Stimulated activated CD4-positive, alpha-beta T cell treated with anti-CD3 and anti-CD28 coated beads, Interleukin-15, amount 100 ng/mL, for 48 hours (primary cell): Measurements from ENCODE around the gene SLC10A6.

Source experiments
- DNase-seq, 2 donors: peaks; one replicate each; pipeline ENCODE4 v3.0.0-alpha.2; 2020; ENCODE audit warnings: low read depth in 2 of 2

SLC10A6 gene

DNA sequence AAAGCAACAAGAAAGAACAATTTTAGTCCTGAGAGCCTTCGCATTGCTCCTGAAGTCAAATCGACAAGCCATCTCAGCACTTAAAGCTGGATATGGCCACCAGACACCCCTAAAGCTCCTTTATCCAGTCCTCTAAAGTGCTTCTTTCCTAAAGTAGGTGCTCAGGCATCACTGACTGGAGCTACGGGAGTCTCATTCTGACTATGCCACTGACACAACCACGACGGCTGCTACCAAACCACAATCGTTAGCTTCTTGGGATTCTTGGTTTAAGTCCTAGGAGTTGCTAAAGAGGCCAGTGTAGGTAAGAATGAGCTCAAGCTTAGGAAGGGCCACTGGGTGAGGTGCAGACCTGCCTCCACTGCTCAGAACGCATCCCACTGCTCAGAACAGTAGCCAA, 1.0 kb downstream of the SLC10A6 start:
- no peak for DNase-seq

DNA sequence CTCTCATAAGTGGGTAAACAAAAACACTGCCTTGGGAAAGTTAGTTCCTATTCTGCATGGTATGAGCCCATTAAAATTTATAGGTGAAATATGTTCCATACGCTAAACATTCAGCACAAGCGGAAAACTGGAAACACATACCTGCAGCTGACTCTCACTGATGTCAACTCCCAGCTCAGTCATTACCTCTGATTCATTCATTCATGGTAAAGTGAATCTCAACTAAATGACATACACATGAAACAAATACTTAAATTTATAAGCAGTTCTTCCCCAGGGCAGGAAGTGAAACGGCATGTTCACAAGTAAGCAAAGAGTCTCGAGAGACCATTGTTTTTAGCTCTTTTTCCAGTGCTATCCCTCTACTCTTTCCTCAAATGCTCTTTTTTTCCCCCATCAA, 1.6 kb downstream of the SLC10A6 start:
- no peak for DNase-seq

GRCh38 chr4:86846921-86847320, 2.3 kb downstream of the SLC10A6 start:
- no peak for DNase-seq

DNA sequence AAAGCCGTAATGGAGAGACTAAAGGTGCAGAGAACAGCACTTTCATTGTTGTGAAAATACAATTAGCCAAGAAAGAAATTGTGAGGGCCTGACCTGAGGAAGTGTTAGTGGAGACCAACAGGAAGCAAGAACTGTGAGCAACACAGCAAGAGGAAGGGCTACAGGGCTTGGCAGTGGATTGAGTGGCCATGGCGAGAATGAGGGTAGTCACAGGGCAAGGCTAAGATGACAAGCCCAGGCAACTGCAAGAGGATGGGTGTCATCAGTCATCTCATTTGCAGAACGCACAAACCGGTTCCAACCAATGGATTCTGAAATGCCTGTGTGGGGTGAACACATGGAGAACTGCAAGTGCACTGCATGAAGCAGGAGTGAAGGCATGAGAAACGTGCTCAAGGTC, 3.6 kb downstream of the SLC10A6 start:
- DNase-seq = no peak

DNA sequence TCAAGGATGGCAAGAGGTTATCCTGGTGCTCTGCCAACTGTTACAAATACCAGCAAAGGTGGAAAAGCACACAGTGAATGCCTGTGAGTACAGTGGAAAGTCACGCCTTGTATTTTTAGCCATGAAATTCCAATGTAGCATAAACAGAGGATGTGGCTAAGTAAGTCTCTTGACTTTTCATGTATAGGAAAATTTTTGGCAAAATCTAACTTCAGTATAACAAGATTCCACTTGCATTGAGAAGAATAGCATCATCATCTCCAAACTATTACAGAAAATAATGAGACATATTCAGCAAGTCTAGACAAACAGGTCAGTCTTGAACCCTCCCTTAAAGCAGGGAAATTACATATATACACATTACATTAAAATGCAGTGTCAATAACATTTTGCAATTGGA, 7.9 kb downstream of the SLC10A6 start:
- DNase-seq = no peak

DNA sequence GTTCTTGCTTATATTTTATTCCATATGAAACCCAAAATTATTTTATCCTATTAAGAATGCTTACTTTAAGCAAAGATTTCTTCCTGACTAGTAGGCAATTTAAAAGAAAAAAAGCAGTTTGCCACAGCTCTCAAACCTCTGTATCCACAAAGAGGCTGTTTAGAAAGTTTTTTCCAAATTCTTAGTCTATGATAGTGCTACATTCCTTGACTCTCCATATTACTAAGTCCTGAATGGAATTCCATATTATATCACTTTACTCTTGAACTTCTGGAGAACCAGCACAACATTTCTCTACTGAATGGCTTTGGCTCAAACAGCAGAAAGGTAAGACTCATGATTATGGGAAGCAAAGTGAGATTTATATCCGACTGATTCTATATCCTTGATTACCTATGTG, 8.3 kb downstream of the SLC10A6 start:
- DNase-seq = no peak

DNA sequence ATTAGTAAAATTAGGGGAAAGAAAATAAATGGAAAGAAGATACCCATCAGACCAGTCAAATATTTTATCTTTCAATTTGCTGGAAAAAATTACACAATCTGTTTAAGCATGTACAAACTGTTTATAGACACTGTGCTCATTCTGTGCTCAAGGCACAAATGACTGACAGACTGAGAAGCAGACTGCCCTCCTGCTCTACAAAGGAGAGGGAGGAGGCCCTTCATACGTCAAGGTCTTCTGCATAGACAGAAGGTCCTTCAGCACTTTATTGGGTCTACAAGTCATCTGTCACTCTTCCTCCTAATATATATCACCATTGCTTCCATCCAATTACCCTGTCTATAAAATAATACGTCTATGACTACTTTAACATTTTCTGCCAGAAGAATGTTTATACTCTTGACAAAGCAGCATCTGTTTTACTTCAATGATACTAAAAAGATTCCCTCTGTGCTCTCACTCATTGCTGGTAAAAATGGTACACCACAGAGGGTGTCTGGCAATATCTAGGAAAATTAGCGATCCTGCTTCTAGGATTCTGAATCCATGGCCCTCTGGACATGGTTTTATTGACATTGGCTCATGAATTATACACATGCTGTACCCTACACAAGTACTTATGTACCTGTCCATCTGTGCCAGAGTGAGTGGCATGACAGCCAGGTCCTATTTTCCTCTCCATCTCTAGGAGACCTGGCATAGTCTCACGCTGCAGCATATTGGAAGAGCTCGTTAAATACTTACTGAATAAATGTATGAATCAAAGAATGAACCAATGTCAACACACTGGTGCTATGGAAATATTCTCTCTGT, 11.3 kb downstream of the SLC10A6 start:
- DNase-seq = no peak

DNA sequence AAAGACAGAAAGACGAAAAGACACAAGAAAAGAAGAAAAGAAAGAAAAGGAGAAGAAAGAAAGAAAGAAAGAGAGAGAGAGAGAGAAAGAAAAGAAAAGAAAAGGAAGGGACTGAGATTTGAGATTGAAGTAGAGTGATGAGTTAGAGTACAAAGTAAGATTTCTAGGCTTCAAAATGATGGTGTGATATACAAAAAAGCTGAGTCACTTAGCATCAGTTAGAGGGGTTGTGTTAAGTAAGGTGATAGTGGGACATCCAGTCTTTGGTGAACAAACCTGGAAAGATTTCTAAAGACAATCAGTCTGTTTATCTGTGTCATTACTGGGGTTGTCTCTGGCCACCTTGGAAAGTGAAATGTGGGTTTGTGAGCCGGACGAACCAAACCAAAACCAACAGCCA, 13.5 kb downstream of the SLC10A6 start:
- no peak for DNase-seq

DNA sequence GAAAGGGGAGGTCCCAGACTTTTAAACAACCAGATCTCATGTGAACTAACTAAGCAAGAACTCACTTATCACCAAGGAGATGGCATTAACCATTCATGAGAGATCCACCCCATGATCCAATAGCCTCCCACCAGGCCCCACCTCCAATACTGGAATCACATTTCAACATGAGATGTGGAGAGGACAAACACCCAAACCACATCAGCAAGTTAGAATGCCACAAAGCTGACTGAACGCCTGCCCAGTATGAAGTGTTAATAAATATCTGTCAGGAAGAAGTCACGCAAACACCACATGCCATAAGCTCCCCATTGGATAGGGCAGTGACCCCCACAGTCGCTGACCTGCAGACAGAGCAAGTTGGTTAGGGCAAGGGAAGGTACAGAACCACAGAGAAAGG, 14.3 kb downstream of the SLC10A6 start:
- DNase-seq = no peak

- DNase-seq = no peak
Measured at GRCh38 chr4:86833615-86834014, 15.6 kb downstream of the SLC10A6 start.

DNA sequence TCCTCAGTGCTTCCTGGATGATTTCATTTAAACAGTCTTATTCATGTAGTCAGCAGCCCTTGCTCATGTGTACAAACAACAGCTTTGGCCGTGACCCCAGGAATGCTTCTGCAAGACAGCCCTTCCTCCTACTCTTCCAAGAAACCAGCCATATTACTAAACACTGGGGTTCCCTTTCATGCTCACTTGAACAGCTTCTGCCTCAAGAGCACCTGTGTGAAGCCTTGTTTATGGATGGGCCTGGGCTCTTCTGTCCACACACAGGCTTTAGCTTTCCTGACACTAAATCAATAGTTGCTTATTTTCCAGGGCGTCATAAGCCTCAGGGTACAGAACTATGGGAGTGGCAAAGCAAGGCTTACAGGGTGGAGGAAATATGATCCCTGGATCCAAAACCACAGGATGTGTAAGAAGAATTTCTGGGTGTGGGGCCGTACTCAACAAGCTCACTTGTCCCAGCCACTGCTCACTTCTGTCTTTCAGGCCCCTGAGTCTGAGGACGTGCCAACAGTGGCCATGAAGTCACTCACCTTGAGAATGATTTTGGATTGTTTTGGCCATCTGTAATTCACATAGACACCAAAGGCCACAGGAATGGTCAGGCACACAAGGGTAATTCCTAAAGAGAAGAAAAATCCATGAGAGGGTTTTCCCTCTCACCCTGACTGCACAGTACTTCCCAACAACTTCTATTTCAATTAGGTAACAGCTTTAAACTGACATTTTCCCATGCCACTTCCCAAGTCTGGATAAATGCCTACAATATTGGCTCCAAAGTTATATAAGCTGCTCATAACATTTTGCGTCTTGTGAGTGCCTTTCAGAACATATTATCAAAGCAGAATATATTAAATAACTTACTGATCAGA, 17.7 kb downstream of the SLC10A6 start:
- DNase-seq = no peak

GRCh38 chr4:86825511-86825910, 23.7 kb downstream of the SLC10A6 start:
- no peak for DNase-seq

DNA sequence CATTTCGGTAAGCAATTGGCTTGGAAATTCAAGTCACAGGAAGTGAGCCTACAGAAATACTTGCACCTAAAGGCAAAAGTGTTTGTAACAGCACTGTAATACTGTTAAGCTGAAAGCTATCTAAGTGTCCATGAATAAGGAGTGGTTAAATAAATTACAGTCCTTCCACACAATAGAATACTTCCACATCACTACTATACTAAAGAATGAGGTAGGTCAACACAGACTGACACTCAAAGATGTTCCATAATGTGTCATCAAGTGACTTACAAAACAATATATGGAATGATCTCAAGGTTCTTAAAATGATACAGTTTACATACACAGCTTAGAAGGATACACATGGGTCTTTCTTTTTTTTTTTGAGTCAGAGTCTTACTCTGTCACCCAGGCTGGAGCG, 27.0 kb downstream of the SLC10A6 start:
- DNase-seq = no peak

DNA sequence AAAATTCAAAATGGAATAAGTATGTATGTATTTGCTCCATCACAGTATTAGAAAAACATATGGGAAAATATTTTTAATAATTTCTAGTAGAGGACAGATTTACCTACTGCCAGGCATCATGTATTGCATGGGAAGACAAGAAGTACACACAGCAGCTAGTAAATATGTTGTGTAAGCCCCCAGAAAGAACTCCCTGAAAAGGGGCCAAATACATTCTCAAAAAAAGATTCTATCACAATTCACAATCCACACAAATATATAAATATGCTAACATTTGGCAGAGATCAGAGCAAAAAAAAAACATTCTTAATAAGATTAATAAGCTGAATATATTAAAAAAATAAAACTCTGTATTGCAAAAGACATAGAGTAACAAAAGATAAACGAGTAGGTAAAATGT, 28.0 kb downstream of the SLC10A6 start:
- DNase-seq = no peak

DNA sequence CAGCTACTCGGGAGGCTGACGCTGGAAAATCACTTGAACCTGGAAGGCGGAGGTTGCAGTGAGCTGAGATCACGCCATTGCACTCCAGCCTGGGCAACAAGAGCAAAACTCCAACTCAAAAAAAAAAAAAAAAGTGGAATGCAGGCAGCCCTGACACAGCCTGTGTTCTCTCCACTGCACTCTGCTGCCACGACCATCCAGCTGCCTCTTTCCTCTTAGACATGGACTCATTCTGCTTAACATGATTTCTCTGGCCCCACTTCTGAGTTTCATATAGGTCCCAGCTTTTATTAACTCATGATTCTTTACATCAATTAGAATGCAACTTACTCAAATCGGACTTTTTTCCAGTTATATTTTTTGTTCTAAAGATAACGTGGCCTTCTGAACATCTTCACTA, 29.6 kb downstream of the SLC10A6 start:
- DNase-seq = no peak

GRCh38 chr4:86818841-86819240, 30.3 kb downstream of the SLC10A6 start:
- no peak for DNase-seq

- no peak for DNase-seq
Measured at GRCh38 chr4:86818211-86818610, 31.0 kb downstream of the SLC10A6 start.

DNA sequence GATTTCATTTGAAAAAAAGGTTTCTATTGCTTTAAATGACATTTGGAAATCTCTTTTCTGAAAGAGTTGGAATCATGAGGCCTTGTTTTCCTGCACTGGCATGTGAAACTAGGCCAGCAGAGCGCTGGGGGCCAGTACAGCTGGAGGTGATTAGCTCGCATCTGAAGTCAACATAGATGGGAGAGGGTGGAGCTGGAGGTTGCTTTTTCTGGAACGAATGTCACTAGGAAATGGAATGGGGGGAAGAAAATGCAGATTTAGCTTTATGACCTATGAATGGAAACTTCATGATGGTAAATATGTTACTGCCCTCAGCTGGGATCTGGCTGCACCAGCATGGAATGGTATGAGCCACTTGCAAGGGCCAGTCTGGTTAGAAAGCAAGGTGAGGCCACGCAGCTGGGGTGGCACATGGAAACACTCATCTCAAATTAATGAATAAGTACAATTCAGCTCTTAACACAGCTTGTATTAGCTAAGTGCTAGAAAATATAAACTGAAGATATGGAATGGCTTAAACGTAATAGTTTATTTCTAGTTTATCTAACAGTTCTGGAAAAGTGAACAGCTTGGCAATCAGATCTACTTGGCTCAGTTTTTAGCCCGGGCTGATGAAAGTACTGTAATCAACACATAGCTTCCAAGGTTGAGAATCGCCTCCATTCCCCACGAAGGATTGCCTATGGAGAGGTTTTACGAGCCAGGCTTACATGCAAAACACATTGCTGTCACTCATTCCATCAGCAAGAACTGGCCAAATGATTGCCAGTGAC, 32.5 kb downstream of the SLC10A6 start:
- no peak for DNase-seq

- no peak for DNase-seq
Measured at GRCh38 chr4:86815653-86816052, 33.5 kb downstream of the SLC10A6 start.

GRCh38 chr4:86810847-86811246, 38.3 kb downstream of the SLC10A6 start:
- DNase-seq = no peak

GRCh38 chr4:86809809-86810208, 39.4 kb downstream of the SLC10A6 start:
- no peak for DNase-seq

DNA sequence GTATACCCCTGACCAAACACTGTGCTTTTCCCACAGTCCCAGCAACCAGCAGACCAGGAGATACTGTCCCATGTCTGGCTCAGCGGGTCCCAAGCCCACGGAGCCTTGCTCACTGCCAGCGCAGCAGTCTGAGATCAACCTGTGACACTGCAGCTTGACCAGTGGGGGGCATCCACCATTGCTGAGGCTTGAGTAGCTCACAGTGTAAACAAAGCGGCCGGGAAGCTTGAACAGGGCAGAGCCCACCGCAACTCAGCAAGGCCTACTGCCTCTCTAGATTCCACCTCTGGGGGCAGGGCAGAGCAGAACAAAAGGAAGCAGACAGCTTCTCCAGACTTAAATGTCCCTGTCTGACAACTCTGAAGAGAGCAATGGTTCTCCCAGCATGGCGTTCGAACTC, 58.1 kb downstream of the SLC10A6 start:
- no peak for DNase-seq
